Upper lobe of left lung (tissue), 4 donors: ENCODE results near the gene DGLUCY.

ENCODE experiments used
- CTCF ChIP-seq, 6 experiments: fragments of 450-650 bp in 4 of 6; fragments of 200-600 bp in 2 of 6; sonication (generic) in 2 of 6; IDR thresholded peaks; one replicate each; pipeline ENCODE4 v1.5.1; 2016 to 2019; ENCODE audit warnings: antibody characterized with exemption in 6 of 6
- POLR2A ChIP-seq, 4 donors: fragments of 450-650 bp; IDR thresholded peaks; one replicate each; pipeline ENCODE4 v1.5.1; 2016 to 2017; ENCODE audit warnings: antibody characterized with exemption in 4 of 4, mild to moderate bottlenecking in 2 of 4

- TF ChIP-seq POLR2A (IDR thresholded peaks at IDR 0.05): peak in 3 of 4 donors; percentile 32 to 62 (median 58)
- TF ChIP-seq CTCF (IDR thresholded peaks at IDR 0.05): no peak
These were observed 499 bp downstream of the DGLUCY start for GRCh38 chr14:91114079-91115065.
